Omental fat pad (tissue), 4 donors: Measurements from ENCODE around the gene ADCY2. TPM values are rescaled to one million over a fixed set of nuclear protein-coding genes. Genes with fewer than 3 reads are reported as not detected.

ENCODE experiments used
- ATAC-seq: fragments of 150-250 bp; one replicate; pipeline ENCODE4 v1.9.1; 2016; ENCODE audit warnings: mild to moderate bottlenecking, moderate library complexity; ENCODE audit not compliant: low FRiP score
- DNase-seq: peaks from one replicate; pipeline ENCODE4 v3.0.0-alpha.2; 2019; ENCODE audit warnings: low spot score
- total RNA-seq, 4 donors: library from RNA; depleted of rRNA; stranded (reverse); fragments of >200 nt; gene quantifications; one replicate each; pipeline ENCODE4 v1.1.0, GENCODE V29; 2016
- TF ChIP-seq, protein P1 (sequence below), 3 donors: fragments of 450-650 bp; IDR thresholded peaks; one replicate each; pipeline ENCODE4 v1.5.1; 2016 to 2017; ENCODE audit warnings: antibody characterized with exemption in 3 of 3, mild to moderate bottlenecking in 3 of 3, moderate library complexity in 2 of 3

Gene ADCY2
- total RNA-seq, 4 donors from 2014 or later: 1.1 to 2.4 (median 1.7) TPM

DNA sequence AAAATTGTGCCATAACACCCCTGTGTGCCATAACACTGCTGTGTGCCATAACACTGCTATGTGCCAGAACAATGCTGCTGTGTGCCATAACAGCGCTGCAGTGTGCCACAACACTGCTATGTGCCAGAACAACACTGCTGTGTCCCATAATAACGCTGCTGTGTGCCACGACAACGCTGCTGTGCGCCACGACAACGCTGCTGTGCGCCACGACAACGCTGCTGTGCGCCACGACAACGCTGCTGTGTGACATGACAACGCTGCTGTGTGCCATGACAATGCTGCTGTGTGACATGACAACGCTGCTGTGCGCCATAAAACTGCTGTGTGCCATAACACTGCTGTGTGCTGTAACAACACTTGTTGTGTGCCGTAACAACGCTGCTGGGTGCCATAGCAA, 429.1 kb downstream of the ADCY2 start:
- TF ChIP-seq, protein P1, sequence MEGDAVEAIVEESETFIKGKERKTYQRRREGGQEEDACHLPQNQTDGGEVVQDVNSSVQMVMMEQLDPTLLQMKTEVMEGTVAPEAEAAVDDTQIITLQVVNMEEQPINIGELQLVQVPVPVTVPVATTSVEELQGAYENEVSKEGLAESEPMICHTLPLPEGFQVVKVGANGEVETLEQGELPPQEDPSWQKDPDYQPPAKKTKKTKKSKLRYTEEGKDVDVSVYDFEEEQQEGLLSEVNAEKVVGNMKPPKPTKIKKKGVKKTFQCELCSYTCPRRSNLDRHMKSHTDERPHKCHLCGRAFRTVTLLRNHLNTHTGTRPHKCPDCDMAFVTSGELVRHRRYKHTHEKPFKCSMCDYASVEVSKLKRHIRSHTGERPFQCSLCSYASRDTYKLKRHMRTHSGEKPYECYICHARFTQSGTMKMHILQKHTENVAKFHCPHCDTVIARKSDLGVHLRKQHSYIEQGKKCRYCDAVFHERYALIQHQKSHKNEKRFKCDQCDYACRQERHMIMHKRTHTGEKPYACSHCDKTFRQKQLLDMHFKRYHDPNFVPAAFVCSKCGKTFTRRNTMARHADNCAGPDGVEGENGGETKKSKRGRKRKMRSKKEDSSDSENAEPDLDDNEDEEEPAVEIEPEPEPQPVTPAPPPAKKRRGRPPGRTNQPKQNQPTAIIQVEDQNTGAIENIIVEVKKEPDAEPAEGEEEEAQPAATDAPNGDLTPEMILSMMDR (IDR thresholded peaks at IDR 0.05): no peak
- DNase-seq (no peak), ATAC-seq (no peak)

DNA sequence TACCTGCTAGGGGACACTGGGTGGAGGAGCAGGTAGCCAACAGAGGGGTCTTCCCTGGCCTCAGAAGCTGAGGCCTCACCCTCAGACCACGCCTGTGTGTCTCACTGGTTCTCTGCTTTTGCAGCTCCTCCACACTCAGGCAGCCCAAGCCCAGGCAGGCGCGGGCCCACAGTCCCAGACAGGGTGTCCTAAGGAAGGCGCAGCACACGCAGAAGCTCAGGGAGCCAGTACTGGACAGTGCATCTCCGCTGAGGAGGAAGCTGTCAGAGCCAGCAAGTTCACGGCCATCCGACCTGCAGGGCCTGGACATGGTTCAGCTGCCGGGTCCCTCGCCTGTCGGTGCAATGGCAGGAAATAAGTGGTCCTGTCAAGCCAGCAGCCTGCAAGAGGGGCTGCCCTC, 429.7 kb downstream of the ADCY2 start:
- DNase-seq (no peak), ATAC-seq (no peak)
- TF ChIP-seq, protein P1 (IDR thresholded peaks at IDR 0.05): no peak

DNA sequence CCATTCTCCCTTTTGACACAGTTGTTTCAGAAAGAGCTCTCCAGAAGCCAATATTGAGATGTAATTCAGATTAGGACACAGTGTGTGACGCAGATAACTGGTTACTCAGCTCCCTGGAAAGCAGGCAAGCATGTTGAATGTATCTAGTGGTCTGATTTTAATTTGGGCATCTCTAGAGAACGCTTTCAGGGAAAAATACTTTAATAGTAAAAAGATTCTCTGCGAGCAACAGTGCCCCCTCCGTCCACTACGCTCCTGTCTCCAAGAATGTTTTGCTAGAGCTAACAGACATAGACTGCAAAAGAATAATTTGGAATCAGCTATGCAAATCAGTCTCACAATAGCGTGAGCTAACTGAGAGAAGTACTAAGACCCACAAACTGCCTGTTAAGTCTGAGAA, 431.7 kb downstream of the ADCY2 start:
- no peak for ATAC-seq
- TF ChIP-seq, protein P1 (IDR thresholded peaks at IDR 0.05): no peak
- DNase-seq: no peak

DNA sequence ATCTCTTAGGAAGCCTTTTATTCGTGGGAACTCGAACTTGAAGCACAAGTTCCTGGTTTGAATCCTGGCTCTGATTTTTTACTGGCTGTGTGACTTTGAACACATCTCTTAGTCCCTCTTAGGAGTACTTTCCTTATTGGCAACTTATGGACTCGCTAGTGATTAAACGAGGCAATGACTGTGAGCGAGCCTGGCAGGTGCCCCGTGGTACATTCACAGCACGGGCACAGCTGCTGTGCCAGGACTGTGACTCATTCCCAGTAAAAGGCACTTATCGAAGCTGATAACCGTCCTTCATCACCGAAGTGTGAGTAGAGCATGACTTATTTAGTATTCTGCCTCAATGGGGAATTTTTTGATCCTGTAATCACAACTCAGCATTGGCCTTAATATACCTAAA, 432.3 kb downstream of the ADCY2 start:
- ATAC-seq: no peak

DNA sequence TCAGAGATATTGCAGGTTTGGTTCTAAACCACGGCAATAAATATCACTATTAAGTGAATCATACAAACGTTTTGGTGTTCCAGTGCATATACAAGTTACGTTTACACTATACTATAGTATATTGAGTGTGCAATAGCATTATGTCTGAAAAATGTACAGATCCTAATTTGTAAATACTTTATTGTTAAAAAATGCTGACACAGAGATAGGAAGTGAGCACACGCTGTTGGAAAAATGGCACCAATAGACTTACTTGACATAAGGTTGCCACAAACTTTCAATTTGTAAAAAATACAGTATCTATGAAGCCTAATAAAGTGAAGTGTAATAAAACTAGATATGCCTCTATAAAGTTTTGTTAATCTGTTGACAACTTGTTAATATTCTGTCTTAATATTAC, 439.0 kb downstream of the ADCY2 start:
- DNase-seq: no peak
- ATAC-seq: no peak
- TF ChIP-seq, protein P1 (IDR thresholded peaks at IDR 0.05): no peak

More for the DNA sequence above, 432.3 kb downstream of the ADCY2 start:
- TF ChIP-seq, protein P1 (IDR thresholded peaks at IDR 0.05): no peak
- no peak for DNase-seq

DNA sequence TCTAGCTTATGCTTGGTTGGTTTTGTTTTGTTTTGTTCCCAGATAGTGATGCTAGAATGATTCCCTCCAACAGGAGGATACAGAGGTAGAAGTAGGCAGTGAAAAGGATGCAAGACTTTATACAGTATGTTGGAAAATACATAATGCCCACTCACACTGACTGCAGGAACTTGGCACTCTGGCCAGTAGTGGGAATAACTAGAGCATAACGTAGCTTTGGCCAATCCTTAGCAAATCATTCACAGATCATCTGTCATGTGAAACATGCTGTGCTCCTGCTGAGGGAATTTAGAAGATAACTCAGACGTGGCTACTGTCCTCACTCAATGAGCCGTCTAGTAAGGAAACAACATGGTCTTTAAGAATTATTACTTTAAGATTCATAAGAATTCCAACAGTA, 441.5 kb downstream of the ADCY2 start:
- TF ChIP-seq, protein P1 (IDR thresholded peaks at IDR 0.05): no peak
- ATAC-seq (no peak), DNase-seq (no peak)

DNA sequence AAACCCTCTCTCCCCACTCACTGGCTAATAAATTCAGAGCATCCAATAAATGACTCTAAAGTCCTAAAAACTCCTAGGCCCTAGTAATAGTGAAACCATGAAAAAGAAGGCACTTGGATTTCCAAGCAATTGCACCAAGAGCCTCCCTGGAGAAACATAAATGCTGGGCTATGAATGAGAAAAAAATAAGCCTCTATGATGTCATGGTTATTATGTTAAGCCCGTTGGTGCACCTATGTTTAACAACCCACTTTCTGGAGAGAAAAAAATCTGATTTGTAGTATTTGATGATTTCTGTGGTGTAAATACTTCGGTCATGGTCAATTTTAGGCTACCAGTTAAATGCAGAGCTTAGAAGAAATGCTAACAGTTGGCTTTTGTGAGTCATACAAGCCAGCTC, 446.6 kb downstream of the ADCY2 start:
- DNase-seq (no peak), ATAC-seq (no peak)
- TF ChIP-seq, protein P1 (IDR thresholded peaks at IDR 0.05): no peak
